HCT116 (cell line): ENCODE results near the gene RIOX2. TPM values are rescaled to one million over a fixed set of nuclear protein-coding genes. Genes with fewer than 3 reads are reported as not detected.

Experiments
- ATAC-seq: fragments of 200-7000 bp; cut with Tn5 transposase; 2 replicates; pipeline ENCODE4 v1.9.1; 2020; ENCODE audit warnings: mild to moderate bottlenecking, moderate library complexity
- BruUV-seq: library from RNA; stranded (reverse); fragments of 400-500 nt; replicated peaks from 2 replicates; lab custom pipeline; 2021; lab: Mats Ljungman, UMichigan
- CTCF ChIA-PET: fragments of 300-600 bp; sonication (Branson Sonifier 250); formaldehyde crosslinking; loops from one replicate; lab custom pipeline; 2021; ENCODE audit warnings: antibody characterized with exemption; lab: Charles Lee
- POLR2A ChIA-PET: fragments of 300-600, 350-600 bp; sonication (Branson Sonifier 250); formaldehyde crosslinking; loops from one replicate; lab custom pipeline; 2021; ENCODE audit warnings: antibody characterized with exemption; lab: Charles Lee
- RAD21 ChIA-PET, 2 experiments: fragments of 300-600 bp; sonication (Branson Sonifier 250); formaldehyde crosslinking; loops; one replicate each; lab custom pipeline; 2023; ENCODE audit warnings: low total read pairs in 2 of 2; ENCODE audit not compliant: uncharacterized antibody in 2 of 2, unreplicated experiment in 2 of 2, low non-redundant PET in 1 of 2; lab: Charles Lee
- DNase-seq: peaks from one replicate; pipeline ENCODE4 v3.0.0-alpha.2; 2010; ENCODE audit warnings: low read depth, low spot score
- H2AFZ ChIP-seq: fragments of 200-600 bp; shearing (Covaris generic), sonication (generic); 2 replicates; pipeline ENCODE4 v1.6.1; 2017; ENCODE audit warnings: low read depth, mixed run types, mixed read lengths, antibody characterized with exemption, low read length; ENCODE audit not compliant: poor library complexity, severe bottlenecking
- H3K27ac ChIP-seq: 2 replicates; pipeline ENCODE4 v1.5.1; 2012; ENCODE audit warnings: low read depth, low read length
- H3K27me3 ChIP-seq: fragments of 200-600 bp; sonication (generic); 2 replicates; pipeline ENCODE4 v1.6.1; 2016; ENCODE audit warnings: mixed run types, low read length, mixed read lengths; ENCODE audit not compliant: insufficient read depth
- H3K36me3 ChIP-seq, 2 experiments: fragments of 200-500 bp in 1 of 2; fragments of 200-600 bp in 1 of 2; sonication (Bioruptor generic) in 1 of 2; sonication (generic) in 1 of 2; 2 replicates each; pipeline versions ENCODE4 v1.5.1 to v1.6.1; 2014 to 2016; ENCODE audit warnings: low read length in 2 of 2, inconsistent platforms in 1 of 2, mixed read lengths in 1 of 2, mixed run types in 1 of 2; ENCODE audit not compliant: insufficient read depth in 2 of 2, control insufficient read depth in 1 of 2
- H3K4me1 ChIP-seq, 2 experiments: fragments of 200-600 bp in 1 of 2; sonication (generic) in 1 of 2; 2 replicates each; pipeline versions ENCODE4 v1.5.1 to v1.6.1; 2012 to 2017; ENCODE audit warnings: low read length in 2 of 2, inconsistent platforms in 1 of 2, mild to moderate bottlenecking in 1 of 2, mixed read lengths in 1 of 2, mixed run types in 1 of 2, moderate library complexity in 1 of 2; ENCODE audit not compliant: insufficient read depth in 2 of 2, control insufficient read depth in 1 of 2
- H3K4me2 ChIP-seq: fragments of 200-600 bp; sonication (generic); 2 replicates; pipeline ENCODE4 v1.6.1; 2017; ENCODE audit warnings: mixed run types, low read length, mixed read lengths
- H3K4me3 ChIP-seq, 2 experiments: fragments of 200-600 bp in 1 of 2; sonication (generic) in 1 of 2; replicated peaks in 1 of 2; 2 replicates each; pipeline ENCODE4 v1.5.1; 2011 to 2016; ENCODE audit warnings: low read length in 2 of 2, control low read depth in 1 of 2, low read depth in 1 of 2, mild to moderate bottlenecking in 1 of 2, mixed read lengths in 1 of 2, mixed run types in 1 of 2
- H3K79me2 ChIP-seq: fragments of 200-600 bp; sonication (generic); 2 replicates; pipeline ENCODE4 v1.6.1; 2017; ENCODE audit warnings: mild to moderate bottlenecking, mixed run types, low read length, moderate library complexity, mixed read lengths; ENCODE audit not compliant: insufficient read depth
- H3K9ac ChIP-seq: fragments of 200-600 bp; sonication (generic); 2 replicates; pipeline ENCODE4 v1.6.1; 2016; ENCODE audit warnings: low read length, mixed read lengths
- H3K9me2 ChIP-seq: fragments of 200-600 bp; sonication (generic), shearing (Covaris generic); 2 replicates; pipeline ENCODE4 v1.6.1; 2017; ENCODE audit warnings: mixed run types, mild to moderate bottlenecking, moderate library complexity; ENCODE audit not compliant: insufficient read depth
- H3K9me3 ChIP-seq, 2 experiments: fragments of 200-500 bp in 1 of 2; fragments of 200-600 bp in 1 of 2; sonication (Bioruptor generic) in 1 of 2; sonication (generic) in 1 of 2; 2 replicates each; pipeline ENCODE4 v1.6.1; 2014 to 2017; ENCODE audit warnings: low read length in 2 of 2, mixed read lengths in 2 of 2, inconsistent platforms in 1 of 2, low read depth in 1 of 2, mild to moderate bottlenecking in 1 of 2, mixed run types in 1 of 2, moderate library complexity in 1 of 2; ENCODE audit not compliant: control insufficient read depth in 1 of 2, insufficient read depth in 1 of 2
- H4K20me1 ChIP-seq: fragments of 200-600 bp; sonication (generic), shearing (Covaris generic); 2 replicates; pipeline ENCODE4 v1.6.1; 2017; ENCODE audit warnings: mixed run types, mild to moderate bottlenecking, moderate library complexity; ENCODE audit not compliant: insufficient read depth
- ATF3 ChIP-seq: IDR thresholded peaks from 2 replicates; pipeline ENCODE4 v1.6.1; 2012
- ELF1 ChIP-seq: IDR thresholded peaks from 2 replicates; pipeline ENCODE4 v1.6.1; 2012; ENCODE audit warnings: low read depth, borderline replicate concordance
- EZH2 ChIP-seq: fragments of 200-600 bp; sonication (generic); IDR thresholded peaks from 2 replicates; pipeline ENCODE4 v1.6.1; 2017; ENCODE audit warnings: antibody characterized with exemption, mixed run types
- FOSL1 ChIP-seq: IDR thresholded peaks from 2 replicates; pipeline ENCODE4 v1.6.1; 2012; ENCODE audit warnings: low read depth
- JUND ChIP-seq: IDR thresholded peaks from 2 replicates; pipeline ENCODE4 v1.6.1; 2012
- POLR2A ChIP-seq: IDR thresholded peaks from 2 replicates; pipeline ENCODE4 v1.7.0; 2011; ENCODE audit warnings: borderline replicate concordance; ENCODE audit not compliant: insufficient read depth, insufficient read length; ENCODE audit errors: extremely low read depth
- SIN3A ChIP-seq: IDR thresholded peaks from 2 replicates; pipeline ENCODE4 v1.6.1; 2012; ENCODE audit warnings: low read depth
- SP1 ChIP-seq: IDR thresholded peaks from 2 replicates; pipeline ENCODE4 v1.6.1; 2012; ENCODE audit warnings: low read depth
- SRF ChIP-seq: IDR thresholded peaks from 2 replicates; pipeline ENCODE4 v1.6.1; 2012; ENCODE audit warnings: low read depth
- TCF7L2 ChIP-seq: IDR thresholded peaks from 2 replicates; pipeline ENCODE4 v1.7.0; 2011; ENCODE audit warnings: borderline replicate concordance, inconsistent platforms; ENCODE audit not compliant: insufficient read depth, insufficient read length; ENCODE audit errors: extremely low read depth
- ZBTB33 ChIP-seq: IDR thresholded peaks from 2 replicates; pipeline ENCODE4 v1.6.1; 2011; ENCODE audit warnings: mild to moderate bottlenecking, low read length, moderate library complexity; ENCODE audit not compliant: insufficient replicate concordance; ENCODE audit errors: extremely low read depth
- intact Hi-C: fragments of 100-400 bp; cut with micrococcal nuclease; formaldehyde crosslinking; loops from 2 replicates; pipeline ENCODE4 v1.10.0; 2022
- total RNA-seq: library from RNA; stranded (reverse); gene quantifications from one replicate; pipeline ENCODE4 v1.2.1, GENCODE V29; 2021; ENCODE audit not compliant: unreplicated experiment

RIOX2 gene
- total RNA-seq, 1 experiment from 2014 or later: 39.1 TPM

- H3K9me2 ChIP-seq: no peaks in the 10 kb centered on the region
- H4K20me1 ChIP-seq: no peaks in the 10 kb centered on the region
- ATAC-seq: no peak
- no peak overlapping the region for H2AFZ ChIP-seq
- CTCF ChIA-PET: no interaction called here
- peaks cover 0 to 11% of the 10 kb centered on the region in 2 experiments; a peak in 2 of 4 replicates for H3K4me1 ChIP-seq
- DNase-seq: no peak
- TF ChIP-seq ZBTB33 (no peak), FOSL1 (no peak)
- H3K36me3 ChIP-seq: no peaks in the 10 kb centered on the region
- H3K27me3 ChIP-seq: no peaks in the 10 kb centered on the region
- H3K27ac ChIP-seq: no peak overlapping the region
- POLR2A ChIA-PET: no interaction called here
- no peak overlapping the region for H3K9ac ChIP-seq
- no peak overlapping the region for H3K4me2 ChIP-seq
- RAD21 ChIA-PET: no interaction called here
- intact Hi-C loops: no loop called here
- no peaks in the 10 kb centered on the region for H3K79me2 ChIP-seq
- no TSS peak for BruUV-seq
- H3K9me3 ChIP-seq: no peaks in the 10 kb centered on the region
- no peak overlapping the region for H3K4me3 ChIP-seq
These were observed 38.1 kb upstream of the RIOX2 start for GRCh38 chr3:98010194-98010882.

GRCh38 chr3:98008855-98009254, 36.6 kb upstream of the RIOX2 start:
- H4K20me1 ChIP-seq: no peaks in the 10 kb centered on the region
- no TSS peak for BruUV-seq
- ATAC-seq (no peak), DNase-seq (no peak)
- H3K4me2 ChIP-seq: no peak overlapping the region
- RAD21 ChIA-PET: no interaction called here
- no peaks in the 10 kb centered on the region for H3K9me2 ChIP-seq
- no peak for TF ChIP-seq SRF
- no peak for TF ChIP-seq POLR2A
- TF ChIP-seq SIN3A: no peak
- no peak for TF ChIP-seq SP1
- TF ChIP-seq FOSL1: no peak
- no peak for TF ChIP-seq ATF3
- no peak for TF ChIP-seq EZH2
- no peak for TF ChIP-seq TCF7L2
- TF ChIP-seq ELF1: no peak
- no peak for TF ChIP-seq JUND
- intact Hi-C loops: no loop called here
- H3K36me3 ChIP-seq: no peaks in the 10 kb centered on the region
- no peak overlapping the region for H3K4me3 ChIP-seq
- H3K9me3 ChIP-seq: no peaks in the 10 kb centered on the region
- H2AFZ ChIP-seq: no peak overlapping the region
- no peaks in the 10 kb centered on the region for H3K79me2 ChIP-seq
- no peak overlapping the region for H3K27ac ChIP-seq
- POLR2A ChIA-PET: no interaction called here
- peaks cover 0 to 9% of the 10 kb centered on the region in 2 experiments; a peak in 2 of 4 replicates for H3K4me1 ChIP-seq
- H3K9ac ChIP-seq: no peak overlapping the region
- CTCF ChIA-PET: no interaction called here
- H3K27me3 ChIP-seq: no peaks in the 10 kb centered on the region
